HUES6 (cell line): ENCODE measurements around the gene HESX1.

Source experiments
- H3K27ac ChIP-seq: 2 replicates; pipeline ENCODE4 v1.7.0; 2013; ENCODE audit warnings: low read depth, mild to moderate bottlenecking, low read length, inconsistent platforms
- H3K27me3 ChIP-seq: 2 replicates; pipeline ENCODE4 v1.6.1; 2013; ENCODE audit warnings: low read length; ENCODE audit not compliant: control insufficient read depth, insufficient read depth
- H3K36me3 ChIP-seq: 2 replicates; pipeline ENCODE4 v1.6.1; 2013; ENCODE audit warnings: low read length; ENCODE audit not compliant: control insufficient read depth, insufficient read depth
- H3K4me1 ChIP-seq: 2 replicates; pipeline ENCODE4 v1.6.1; 2013; ENCODE audit warnings: low read length; ENCODE audit not compliant: control insufficient read depth, insufficient read depth
- H3K4me3 ChIP-seq: 2 replicates; pipeline ENCODE4 v1.5.1; 2013; ENCODE audit warnings: low read depth, low read length
- H3K9ac ChIP-seq: one replicate; pipeline ENCODE4 v1.6.1; 2013; ENCODE audit warnings: mild to moderate bottlenecking, low read length
- H3K9me3 ChIP-seq: 2 replicates; pipeline ENCODE4 v1.6.1; 2013; ENCODE audit warnings: low read depth, low read length; ENCODE audit not compliant: control insufficient read depth, insufficient read depth

Gene HESX1

GRCh38 chr3:57206423-57206822 is 6.6 kb upstream of the HESX1 start:
- Histone ChIP-seq H3K27me3 (peaks cover 23% of the 10 kb centered on the region; the same call in 1 of the 2 replicates), H3K36me3 (no peaks in the 10 kb centered on the region), H3K27ac (no peak overlapping the region), H3K9me3 (no peaks in the 10 kb centered on the region), H3K4me3 (no peak overlapping the region), H3K9ac (no peak overlapping the region), H3K4me1 (peaks cover 6% of the 10 kb centered on the region; the same call in 1 of the 2 replicates)

- no peak overlapping the region for H3K9ac ChIP-seq
- H3K4me1 ChIP-seq: peaks cover 7% of the 10 kb centered on the region
- H3K4me3 ChIP-seq: no peak overlapping the region
- peaks cover 16% of the 10 kb centered on the region; the same call in 1 of the 2 replicates for H3K27me3 ChIP-seq
- H3K27ac ChIP-seq: no peak overlapping the region
- no peaks in the 10 kb centered on the region for H3K9me3 ChIP-seq
- no peaks in the 10 kb centered on the region for H3K36me3 ChIP-seq
Observed at GRCh38 chr3:57194641-57195040, 5.1 kb downstream of the HESX1 start.

GRCh38 chr3:57192028-57192427 is 7.8 kb downstream of the HESX1 start:
- no peak overlapping the region for H3K4me3 ChIP-seq
- H3K27me3 ChIP-seq: peaks cover 4% of the 10 kb centered on the region; the same call in 1 of the 2 replicates
- H3K9ac ChIP-seq: no peak overlapping the region
- no peak overlapping the region for H3K27ac ChIP-seq
- H3K9me3 ChIP-seq: no peaks in the 10 kb centered on the region
- no peaks in the 10 kb centered on the region for H3K36me3 ChIP-seq
- H3K4me1 ChIP-seq: no peaks in the 10 kb centered on the region; the same call in 1 of the 2 replicates

GRCh38 chr3:57184526-57184925 is 15.3 kb downstream of the HESX1 start:
- H3K4me3 ChIP-seq: no peak overlapping the region
- H3K36me3 ChIP-seq: no peaks in the 10 kb centered on the region
- H3K9ac ChIP-seq: no peak overlapping the region
- H3K27me3 ChIP-seq: no peaks in the 10 kb centered on the region
- H3K4me1 ChIP-seq: peaks cover 5% of the 10 kb centered on the region
- H3K27ac ChIP-seq: no peak overlapping the region
- H3K9me3 ChIP-seq: no peaks in the 10 kb centered on the region

- H3K4me1 ChIP-seq: peaks cover 4% of the 10 kb centered on the region
- no peak overlapping the region for H3K9ac ChIP-seq
- H3K36me3 ChIP-seq: no peaks in the 10 kb centered on the region
- no peak overlapping the region for H3K27ac ChIP-seq
- no peaks in the 10 kb centered on the region for H3K9me3 ChIP-seq
- H3K4me3 ChIP-seq: no peak overlapping the region
- no peaks in the 10 kb centered on the region for H3K27me3 ChIP-seq
Observed at GRCh38 chr3:57179580-57180410, 20.0 kb downstream of the HESX1 start.

- no peak overlapping the region for H3K27ac ChIP-seq
- no peaks in the 10 kb centered on the region for H3K9me3 ChIP-seq
- no peak overlapping the region for H3K4me3 ChIP-seq
- no peaks in the 10 kb centered on the region; the same call in 1 of the 2 replicates for H3K4me1 ChIP-seq
- no peak overlapping the region for H3K9ac ChIP-seq
- H3K36me3 ChIP-seq: no peaks in the 10 kb centered on the region
- no peaks in the 10 kb centered on the region for H3K27me3 ChIP-seq
Observed at GRCh38 chr3:57176045-57176444, 23.7 kb downstream of the HESX1 start.

GRCh38 chr3:57173687-57174086 is 26.1 kb downstream of the HESX1 start:
- Histone ChIP-seq H3K4me1 (peaks cover 3% of the 10 kb centered on the region; the same call in 1 of the 2 replicates), H3K4me3 (no peak overlapping the region), H3K9me3 (no peaks in the 10 kb centered on the region), H3K9ac (no peak overlapping the region), H3K36me3 (no peaks in the 10 kb centered on the region), H3K27me3 (no peaks in the 10 kb centered on the region), H3K27ac (no peak overlapping the region)

- H3K4me3 ChIP-seq: no peak overlapping the region
- no peak overlapping the region for H3K9ac ChIP-seq
- H3K27ac ChIP-seq: no peak overlapping the region
- no peaks in the 10 kb centered on the region for H3K9me3 ChIP-seq
- no peaks in the 10 kb centered on the region for H3K36me3 ChIP-seq
- peaks cover 19% of the 10 kb centered on the region; the same call in 1 of the 2 replicates for H3K4me1 ChIP-seq
- no peaks in the 10 kb centered on the region for H3K27me3 ChIP-seq
Observed at GRCh38 chr3:57170946-57171345, 28.8 kb downstream of the HESX1 start.

GRCh38 chr3:57169872-57170623 is 29.7 kb downstream of the HESX1 start:
- peak overlapping the region; percentile 54 for H3K4me3 ChIP-seq
- H3K9ac ChIP-seq: peak overlapping the region; percentile 48
- H3K27ac ChIP-seq: no peak overlapping the region
- H3K9me3 ChIP-seq: no peaks in the 10 kb centered on the region
- H3K36me3 ChIP-seq: no peaks in the 10 kb centered on the region
- H3K27me3 ChIP-seq: no peaks in the 10 kb centered on the region
- peaks cover 24% of the 10 kb centered on the region for H3K4me1 ChIP-seq

- Histone ChIP-seq H3K36me3 (no peaks in the 10 kb centered on the region), H3K9me3 (no peaks in the 10 kb centered on the region), H3K27me3 (peaks cover 4% of the 10 kb centered on the region; the same call in 1 of the 2 replicates), H3K9ac (no peak overlapping the region), H3K27ac (no peak overlapping the region), H3K4me3 (no peak overlapping the region), H3K4me1 (peaks cover 27% of the 10 kb centered on the region)
Observed at GRCh38 chr3:57169108-57169507, 30.7 kb downstream of the HESX1 start.

GRCh38 chr3:57168151-57168550 is 31.6 kb downstream of the HESX1 start:
- Histone ChIP-seq H3K27ac (no peak overlapping the region), H3K9ac (no peak overlapping the region), H3K27me3 (peaks cover 8% of the 10 kb centered on the region; the same call in 1 of the 2 replicates), H3K4me3 (no peak overlapping the region), H3K36me3 (peaks cover under 1% of the 10 kb centered on the region; the same call in 1 of the 2 replicates), H3K9me3 (no peaks in the 10 kb centered on the region), H3K4me1 (peaks cover 35% of the 10 kb centered on the region)
